ENCODE data around the gene MUC12.
"Not testable (repeated sequence)": the region's sequence is repeated elsewhere in the genome, so short reads cannot be mapped to it uniquely, and the experiment has no call there.

Gene MUC12

DNA sequence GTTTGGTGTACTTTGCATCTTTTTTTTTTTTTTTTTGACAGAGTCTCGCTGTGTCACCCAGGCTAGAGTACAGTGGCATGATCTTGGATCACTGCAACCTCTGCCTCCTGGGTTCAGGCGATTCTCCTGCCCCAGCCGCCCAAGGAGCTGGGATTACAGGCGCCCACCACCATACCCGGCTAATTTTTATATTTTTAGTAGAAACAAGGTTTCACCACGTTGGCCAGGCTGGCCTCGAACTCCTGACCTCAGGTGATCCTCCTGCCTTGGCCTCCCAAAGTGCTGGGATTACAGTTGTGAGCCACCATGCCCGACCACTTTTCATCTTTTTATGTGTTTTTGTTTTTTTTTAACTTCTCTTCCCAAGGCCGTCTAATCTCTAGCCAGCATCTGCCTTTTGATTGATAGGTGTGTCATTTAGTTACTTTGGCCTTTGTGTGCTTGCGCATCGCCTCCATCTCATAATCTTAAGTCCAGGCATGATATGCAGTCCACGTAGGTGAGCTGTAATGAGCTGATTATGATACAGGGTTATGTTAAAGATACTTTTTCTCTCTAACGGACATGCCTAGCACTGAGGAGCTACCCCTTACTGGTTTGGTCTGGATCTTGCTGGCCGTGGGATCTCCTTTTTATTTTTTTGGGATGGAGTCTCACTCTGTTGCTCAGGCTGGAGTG, 15.0 kb downstream of the MUC12 start:
- DNase-seq (ENCODE audit: low read depth, low spot score): not testable (repeated sequence)

DNA sequence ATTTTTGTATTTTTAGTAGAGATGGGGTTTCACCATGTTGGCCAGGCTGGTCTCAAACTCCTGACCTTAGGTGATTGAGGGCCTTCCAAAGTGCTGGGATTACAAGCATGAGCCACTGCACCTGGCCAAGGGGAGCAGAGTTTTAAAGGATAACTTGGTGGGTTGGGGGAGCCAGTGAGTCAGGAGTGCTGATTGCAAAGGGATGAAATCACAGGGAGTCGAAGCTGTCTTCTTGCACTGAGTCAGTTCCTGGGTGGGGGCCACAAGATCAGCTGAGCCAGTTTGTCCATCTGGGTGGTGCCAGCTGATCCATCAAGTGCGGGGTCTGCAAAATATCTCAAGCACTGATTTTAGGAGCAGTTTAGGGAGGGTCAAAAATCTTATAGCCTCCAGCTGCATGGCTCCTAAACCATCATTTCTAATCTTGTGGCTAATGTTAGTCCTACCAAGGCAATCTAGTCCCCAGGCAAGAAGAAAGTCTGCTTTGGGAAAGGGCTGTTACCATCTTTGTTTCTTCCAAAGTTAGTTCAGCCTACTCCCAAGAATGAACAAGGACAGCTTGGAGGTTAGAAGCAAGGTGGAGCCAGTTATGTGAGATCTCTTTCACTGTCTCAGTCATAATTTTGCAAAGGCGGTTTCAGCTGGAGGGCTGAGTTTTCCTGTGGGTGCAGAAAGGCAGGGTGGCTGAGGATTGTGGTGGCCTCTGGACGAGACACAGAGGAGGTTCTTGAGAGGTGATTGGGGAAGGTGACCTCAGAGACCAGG, 15.8 kb downstream of the MUC12 start:
- DNase-seq (ENCODE audit: low read depth, low spot score): not testable (repeated sequence)

DNA sequence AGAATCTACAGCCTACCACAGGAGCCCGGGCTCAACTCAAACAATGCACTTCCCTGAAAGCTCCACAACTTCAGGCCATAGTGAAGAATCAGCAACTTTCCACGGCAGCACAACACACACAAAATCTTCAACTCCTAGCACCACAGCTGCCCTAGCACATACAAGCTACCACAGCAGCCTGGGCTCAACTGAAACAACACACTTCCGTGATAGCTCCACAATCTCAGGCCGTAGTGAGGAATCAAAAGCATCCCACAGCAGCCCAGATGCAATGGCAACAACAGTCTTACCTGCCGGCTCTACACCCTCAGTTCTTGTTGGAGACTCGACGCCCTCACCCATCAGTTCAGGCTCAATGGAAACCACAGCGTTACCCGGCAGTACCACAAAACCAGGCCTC, 22.3 kb downstream of the MUC12 start:
- DNase-seq (ENCODE audit: low read depth, low spot score): no peak

DNA sequence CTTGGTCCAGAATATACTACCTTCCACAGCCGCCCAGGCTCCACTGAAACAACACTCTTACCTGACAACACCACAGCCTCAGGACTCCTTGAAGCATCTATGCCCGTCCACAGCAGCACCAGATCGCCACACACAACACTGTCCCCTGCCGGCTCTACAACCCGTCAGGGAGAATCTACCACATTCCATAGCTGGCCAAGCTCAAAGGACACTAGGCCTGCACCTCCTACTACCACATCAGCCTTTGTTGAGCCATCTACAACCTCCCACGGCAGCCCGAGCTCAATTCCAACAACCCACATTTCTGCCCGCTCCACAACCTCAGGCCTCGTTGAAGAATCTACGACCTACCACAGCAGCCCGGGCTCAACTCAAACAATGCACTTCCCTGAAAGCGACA, 22.9 kb downstream of the MUC12 start:
- not testable (repeated sequence) for DNase-seq (ENCODE audit: low read depth, low spot score)

DNA sequence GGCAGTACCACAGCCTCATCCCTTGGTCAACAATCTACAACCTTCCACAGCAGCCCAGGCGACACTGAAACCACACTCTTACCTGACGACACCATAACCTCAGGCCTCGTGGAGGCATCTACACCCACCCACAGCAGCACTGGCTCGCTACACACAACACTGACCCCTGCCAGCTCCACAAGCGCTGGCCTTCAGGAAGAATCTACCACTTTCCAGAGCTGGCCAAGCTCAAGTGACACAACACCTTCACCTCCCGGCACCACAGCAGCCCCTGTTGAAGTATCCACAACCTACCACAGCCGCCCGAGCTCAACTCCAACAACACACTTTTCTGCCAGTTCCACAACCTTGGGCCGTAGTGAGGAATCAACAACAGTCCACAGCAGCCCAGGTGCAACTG, 25.3 kb downstream of the MUC12 start:
- DNase-seq (ENCODE audit: low read depth, low spot score): not testable (repeated sequence)

DNA sequence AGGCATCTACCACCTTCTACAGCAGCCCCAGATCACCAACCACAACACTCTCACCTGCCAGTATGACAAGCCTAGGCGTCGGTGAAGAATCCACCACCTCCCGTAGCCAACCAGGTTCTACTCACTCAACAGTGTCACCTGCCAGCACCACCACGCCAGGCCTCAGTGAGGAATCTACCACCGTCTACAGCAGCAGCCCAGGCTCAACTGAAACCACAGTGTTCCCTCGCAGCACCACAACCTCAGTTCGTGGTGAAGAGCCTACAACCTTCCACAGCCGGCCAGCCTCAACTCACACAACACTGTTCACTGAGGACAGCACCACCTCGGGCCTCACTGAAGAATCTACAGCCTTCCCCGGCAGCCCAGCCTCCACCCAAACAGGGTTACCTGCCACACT, 29.2 kb downstream of the MUC12 start:
- DNase-seq (ENCODE audit: low read depth, low spot score): not testable (repeated sequence)

DNA sequence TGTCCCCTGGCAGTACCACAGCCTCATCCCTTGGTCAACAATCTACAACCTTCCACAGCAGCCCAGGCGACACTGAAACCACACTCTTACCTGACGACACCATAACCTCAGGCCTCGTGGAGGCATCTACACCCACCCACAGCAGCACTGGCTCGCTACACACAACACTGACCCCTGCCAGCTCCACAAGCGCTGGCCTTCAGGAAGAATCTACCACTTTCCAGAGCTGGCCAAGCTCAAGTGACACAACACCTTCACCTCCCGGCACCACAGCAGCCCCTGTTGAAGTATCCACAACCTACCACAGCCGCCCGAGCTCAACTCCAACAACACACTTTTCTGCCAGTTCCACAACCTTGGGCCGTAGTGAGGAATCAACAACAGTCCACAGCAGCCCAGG, 30.0 kb downstream of the MUC12 start:
- DNase-seq (ENCODE audit: low read depth, low spot score): not testable (repeated sequence)

DNA sequence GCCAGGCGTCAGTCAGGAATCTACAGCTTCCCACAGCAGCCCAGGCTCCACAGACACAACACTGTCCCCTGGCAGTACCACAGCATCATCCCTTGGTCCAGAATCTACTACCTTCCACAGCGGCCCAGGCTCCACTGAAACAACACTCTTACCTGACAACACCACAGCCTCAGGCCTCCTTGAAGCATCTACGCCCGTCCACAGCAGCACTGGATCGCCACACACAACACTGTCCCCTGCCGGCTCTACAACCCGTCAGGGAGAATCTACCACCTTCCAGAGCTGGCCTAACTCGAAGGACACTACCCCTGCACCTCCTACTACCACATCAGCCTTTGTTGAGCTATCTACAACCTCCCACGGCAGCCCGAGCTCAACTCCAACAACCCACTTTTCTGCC, 30.7 kb downstream of the MUC12 start:
- not testable (repeated sequence) for DNase-seq (ENCODE audit: low read depth, low spot score)

DNA sequence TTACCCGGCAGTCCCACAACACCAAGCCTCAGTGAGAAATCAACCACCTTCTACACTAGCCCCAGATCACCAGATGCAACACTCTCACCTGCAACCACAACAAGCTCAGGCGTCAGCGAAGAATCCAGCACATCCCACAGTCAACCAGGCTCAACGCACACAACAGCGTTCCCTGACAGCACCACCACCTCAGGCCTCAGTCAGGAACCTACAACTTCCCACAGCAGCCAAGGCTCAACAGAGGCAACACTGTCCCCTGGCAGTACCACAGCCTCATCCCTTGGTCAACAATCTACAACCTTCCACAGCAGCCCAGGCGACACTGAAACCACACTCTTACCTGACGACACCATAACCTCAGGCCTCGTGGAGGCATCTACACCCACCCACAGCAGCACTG, 33.0 kb downstream of the MUC12 start:
- DNase-seq (ENCODE audit: low read depth, low spot score): not testable (repeated sequence)

DNA sequence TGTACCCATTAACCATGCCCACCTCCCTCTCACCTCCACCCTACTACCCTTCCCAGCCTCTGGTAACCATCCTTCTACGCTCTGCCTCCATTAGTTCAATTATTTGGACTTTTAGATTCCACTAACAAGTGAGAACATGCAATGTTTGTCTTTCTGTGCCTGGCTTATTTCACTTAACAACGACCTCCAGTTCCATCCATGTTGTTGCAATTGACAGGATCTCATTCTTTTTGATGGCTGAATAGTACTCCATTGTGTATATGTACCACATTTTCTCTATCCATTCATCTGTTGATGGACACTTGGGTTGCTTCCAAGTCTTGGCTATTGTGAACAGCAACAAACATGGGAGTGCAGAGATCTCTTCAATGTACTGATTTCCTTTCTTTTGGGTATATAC, 38.0 kb downstream of the MUC12 start:
- DNase-seq (ENCODE audit: low read depth, low spot score): not testable (repeated sequence)

DNA sequence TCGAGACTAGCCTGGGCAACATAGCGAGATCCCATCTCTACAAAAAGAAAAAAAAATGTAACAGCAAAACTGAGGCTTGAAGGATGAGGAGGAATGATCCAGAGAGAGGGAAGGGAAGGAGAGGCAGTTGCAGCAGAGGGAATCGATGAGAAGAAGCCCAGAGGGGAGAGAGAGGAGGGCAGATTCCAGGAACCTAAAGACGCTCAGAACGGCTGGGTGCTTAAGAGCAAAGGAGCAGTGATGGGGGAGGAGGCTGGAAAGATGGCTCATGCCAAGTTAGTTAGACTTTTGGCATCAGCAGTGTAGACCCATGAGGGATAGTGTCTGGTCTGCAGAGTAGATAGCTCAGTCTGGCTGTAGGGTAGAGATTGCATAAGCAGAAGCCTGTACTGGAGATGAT, 40.3 kb downstream of the MUC12 start:
- DNase-seq (ENCODE audit: low read depth, low spot score): no peak

DNA sequence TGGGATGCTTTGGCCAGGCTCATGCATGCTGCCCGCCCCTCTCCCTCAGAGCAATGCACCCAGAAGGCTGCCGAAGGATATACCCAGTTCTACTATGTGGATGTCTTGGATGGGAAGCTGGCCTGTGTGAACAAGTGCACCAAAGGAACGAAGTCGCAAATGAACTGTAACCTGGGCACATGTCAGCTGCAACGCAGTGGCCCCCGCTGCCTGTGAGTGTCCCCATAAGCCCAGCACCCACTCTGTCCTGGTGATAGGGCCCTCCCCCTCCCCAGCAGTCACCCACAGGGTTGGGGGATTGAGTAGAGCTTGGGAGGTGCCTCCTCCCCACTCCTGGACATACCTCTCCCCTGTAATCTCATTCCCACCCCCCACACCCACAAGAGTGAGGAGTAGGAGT, 43.6 kb downstream of the MUC12 start:
- DNase-seq (ENCODE audit: low read depth, low spot score): no peak

DNA sequence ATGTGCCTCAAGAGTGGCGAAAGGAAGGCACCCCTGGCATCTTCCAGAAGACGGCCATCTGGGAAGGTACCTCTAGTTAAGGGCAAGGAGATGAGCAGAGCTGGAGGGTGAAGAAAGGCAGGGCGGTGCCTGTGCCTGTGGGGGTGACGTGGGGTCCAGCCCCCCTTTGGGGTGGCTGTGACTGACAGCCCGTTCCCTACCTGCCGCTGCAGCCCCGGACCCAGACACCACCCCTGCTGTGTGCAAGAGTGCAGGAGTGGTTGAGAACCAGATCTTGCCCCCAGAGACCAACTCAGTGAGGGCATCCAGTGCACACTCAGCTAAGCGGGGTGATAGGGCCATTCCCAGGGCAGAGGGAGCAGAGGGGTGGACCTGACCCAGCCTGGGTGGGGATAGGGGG, 46.3 kb downstream of the MUC12 start:
- DNase-seq (ENCODE audit: low read depth, low spot score): no peak

DNA sequence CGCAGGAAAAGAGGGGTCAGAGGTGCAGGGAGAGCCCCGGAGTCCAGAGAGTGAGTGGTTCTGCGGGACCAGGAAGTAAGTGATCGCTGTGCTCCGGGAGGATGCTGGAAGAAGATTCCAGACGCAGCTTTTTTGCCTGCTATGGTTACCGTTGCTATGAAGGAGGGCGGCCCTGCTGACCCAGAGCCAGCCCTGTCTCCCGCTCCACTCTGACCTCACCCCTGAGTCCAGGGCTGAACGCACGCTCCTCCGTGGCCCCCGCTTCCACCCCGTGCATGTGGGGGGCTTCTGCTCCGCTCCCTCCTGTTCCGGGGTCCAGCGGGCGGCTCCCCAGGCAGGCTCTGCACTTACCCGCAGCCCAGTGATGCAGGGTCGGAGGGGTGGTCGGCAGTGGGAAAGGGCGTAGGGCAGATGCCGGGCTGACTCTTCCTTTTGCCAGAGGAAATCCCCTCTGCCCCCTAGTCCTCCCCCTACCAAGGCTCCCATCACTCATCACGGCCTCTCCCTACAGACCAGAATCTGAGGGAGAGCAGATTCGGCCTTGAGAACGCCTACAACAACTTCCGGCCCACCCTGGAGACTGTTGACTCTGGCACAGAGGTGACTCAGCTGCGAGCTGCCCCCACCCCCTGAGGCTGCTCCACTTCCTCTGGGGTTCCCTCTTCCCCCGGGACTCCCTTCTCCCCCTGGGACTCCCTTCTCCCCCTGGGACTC, 47.9 kb downstream of the MUC12 start:
- DNase-seq (ENCODE audit: low read depth, low spot score): no peak

DNA sequence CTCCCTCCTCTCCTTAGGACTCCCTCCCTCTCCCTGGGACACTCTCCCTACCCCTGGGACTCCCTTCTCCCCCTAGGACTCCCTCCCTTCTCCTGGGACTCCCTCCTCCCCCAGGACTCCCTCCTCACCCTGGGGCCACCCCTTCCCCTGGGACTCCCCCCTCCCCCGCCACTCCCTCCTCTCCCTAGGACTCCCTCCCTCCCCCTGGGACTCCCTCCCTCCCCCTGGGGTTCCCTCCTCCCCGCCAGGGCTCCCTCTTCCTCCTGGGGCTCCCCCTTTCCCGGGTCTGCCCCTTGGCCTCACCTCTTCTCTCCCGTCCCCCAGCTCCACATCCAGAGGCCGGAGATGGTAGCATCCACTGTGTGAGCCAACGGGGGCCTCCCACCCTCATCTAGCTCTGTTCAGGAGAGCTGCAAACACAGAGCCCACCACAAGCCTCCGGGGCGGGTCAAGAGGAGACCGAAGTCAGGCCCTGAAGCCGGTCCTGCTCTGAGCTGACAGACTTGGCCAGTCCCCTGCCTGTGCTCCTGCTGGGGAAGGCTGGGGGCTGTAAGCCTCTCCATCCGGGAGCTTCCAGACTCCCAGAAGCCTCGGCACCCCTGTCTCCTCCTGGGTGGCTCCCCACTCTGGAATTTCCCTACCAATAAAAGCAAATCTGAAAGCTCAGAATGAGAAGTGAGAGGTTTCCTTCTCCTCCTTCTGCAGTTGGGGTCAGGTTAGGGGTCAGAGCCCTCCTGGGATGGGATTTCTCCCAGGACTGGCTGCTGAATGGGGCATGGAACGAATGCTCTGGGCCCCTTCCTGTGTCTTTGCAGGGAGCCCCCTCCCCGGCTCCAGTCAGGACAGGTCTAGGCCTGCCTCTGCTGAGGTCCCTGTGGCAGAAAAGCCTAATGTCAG, 49.2 kb downstream of the MUC12 start:
- DNase-seq (ENCODE audit: low read depth, low spot score): no peak

DNA sequence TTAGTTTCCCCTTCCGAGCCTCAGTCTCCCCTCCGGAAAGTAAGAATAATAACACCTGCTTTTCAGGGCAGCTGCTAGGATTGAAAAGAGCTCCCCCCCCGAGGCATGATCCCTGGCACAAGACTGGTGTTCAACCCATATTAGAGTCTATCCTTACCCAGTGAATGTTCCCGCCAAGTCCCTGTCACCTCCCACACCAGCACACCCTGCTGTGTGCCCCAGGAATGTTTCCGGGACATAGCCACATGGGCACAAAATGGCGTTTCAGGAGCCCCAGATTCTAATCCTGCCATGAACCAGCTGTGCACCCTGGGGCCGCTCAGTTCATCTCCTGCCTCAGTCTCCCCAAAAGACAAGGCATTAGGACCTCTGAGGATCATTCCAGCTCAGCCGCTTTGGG, 51.1 kb downstream of the MUC12 start:
- DNase-seq (ENCODE audit: low read depth, low spot score): no peak

DNA sequence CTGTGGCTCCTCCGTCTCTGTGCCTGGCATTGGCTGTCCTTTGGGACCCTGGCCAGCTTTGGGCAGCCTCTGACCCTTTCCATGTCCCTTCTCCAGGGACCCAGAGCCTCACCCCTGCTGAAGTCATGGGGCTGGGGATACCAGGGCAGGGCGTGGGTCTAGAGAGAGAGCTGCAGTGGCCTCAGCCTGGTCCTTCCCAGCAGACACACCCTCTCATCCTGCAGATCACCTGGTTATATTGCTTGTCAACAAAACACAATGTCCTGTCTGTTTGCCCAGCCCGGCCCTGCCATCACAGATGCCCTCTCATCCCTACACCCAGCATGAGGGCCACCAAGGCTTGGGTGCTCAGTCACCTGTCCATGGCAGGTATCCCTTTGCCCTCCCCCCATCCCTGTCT, 52.3 kb downstream of the MUC12 start:
- DNase-seq (ENCODE audit: low read depth, low spot score): no peak

DNA sequence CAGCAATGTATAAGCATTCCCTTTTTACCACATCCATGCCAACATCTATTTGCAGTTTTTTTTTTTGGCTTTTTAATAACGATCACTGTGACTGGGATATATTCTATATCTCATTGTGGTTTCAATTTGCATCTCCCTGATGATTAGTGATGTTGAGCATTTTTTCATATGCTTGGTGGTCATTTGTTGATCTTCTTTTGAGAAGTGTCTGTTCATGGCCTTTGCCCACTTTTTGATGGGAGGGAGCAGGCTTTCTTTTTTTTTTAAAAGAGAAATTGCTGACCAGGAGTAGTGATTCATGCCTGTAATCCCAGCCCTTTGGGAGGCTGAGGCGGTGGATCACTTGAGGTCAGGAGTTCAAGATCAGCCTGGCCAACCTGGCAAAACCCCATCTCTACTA, 54.5 kb downstream of the MUC12 start:
- DNase-seq (ENCODE audit: low read depth, low spot score): no peak

DNA sequence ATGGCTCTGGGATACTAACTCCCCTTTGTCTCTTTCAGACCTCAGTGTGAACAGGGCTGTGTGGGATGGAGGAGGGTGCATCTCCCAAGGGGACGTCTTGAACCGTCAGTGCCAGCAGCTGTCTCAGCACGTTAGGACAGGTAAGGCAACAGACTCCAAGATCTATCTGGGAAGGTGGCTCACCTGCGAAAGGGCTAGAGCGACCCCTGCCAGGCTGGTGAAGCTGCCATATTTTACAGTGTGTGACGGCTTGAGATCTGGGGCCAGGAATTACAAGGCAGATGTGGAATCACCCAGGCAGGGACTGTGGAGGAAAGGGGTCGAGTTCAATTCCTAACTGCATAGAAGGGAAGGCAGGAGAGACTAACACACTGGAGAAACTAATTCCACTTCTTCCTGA, 61.7 kb downstream of the MUC12 start:
- no peak for DNase-seq (ENCODE audit: low read depth, low spot score)

DNA sequence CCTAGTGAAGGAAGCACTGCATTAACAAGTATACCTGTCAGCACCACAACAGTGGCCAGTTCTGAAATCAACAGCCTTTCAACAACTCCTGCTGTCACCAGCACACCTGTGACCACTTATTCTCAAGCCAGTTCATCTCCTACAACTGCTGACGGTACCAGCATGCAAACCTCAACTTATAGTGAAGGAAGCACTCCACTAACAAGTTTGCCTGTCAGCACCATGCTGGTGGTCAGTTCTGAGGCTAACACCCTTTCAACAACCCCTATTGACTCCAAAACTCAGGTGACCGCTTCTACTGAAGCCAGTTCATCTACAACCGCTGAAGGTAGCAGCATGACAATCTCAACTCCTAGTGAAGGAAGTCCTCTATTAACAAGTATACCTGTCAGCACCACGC, 66.6 kb downstream of the MUC12 start:
- no peak for DNase-seq (ENCODE audit: low read depth, low spot score)

DNA sequence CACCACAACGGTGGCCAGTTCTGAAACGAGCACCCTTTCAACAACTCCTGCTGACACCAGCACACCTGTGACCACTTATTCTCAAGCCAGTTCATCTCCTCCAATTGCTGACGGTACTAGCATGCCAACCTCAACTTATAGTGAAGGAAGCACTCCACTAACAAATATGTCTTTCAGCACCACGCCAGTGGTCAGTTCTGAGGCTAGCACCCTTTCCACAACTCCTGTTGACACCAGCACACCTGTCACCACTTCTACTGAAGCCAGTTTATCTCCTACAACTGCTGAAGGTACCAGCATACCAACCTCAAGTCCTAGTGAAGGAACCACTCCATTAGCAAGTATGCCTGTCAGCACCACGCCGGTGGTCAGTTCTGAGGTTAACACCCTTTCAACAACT, 71.9 kb downstream of the MUC12 start:
- DNase-seq (ENCODE audit: low read depth, low spot score): not testable (repeated sequence)

DNA sequence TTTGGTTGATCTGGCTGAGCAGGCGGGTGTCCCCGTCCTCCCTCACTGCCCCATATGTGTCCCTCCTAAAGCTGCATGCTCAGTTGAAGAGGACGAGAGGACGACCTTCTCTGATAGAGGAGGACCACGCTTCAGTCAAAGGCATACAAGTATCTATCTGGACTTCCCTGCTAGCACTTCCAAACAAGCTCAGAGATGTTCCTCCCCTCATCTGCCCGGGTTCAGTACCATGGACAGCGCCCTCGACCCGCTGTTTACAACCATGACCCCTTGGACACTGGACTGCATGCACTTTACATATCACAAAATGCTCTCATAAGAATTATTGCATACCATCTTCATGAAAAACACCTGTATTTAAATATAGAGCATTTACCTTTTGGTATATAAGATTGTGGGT, 89.0 kb downstream of the MUC12 start:
- peak; percentile 30 for DNase-seq (ENCODE audit: low read depth, low spot score)

All from brain pericyte (primary cell).